Activated T-cell treated with anti-CD3 and anti-CD28 coated beads, Interleukin-2, amount 50 U/mL, for 48 hours (primary cell): ENCODE data around the gene THBS1.

ENCODE experiments used
- DNase-seq, 2 experiments: peaks; one replicate each; pipeline ENCODE4 v3.0.0-alpha.2; 2020

Gene THBS1

GRCh38 chr15:39609166-39609916 lies 28.5 kb downstream of the THBS1 start:
- no peak for DNase-seq

- DNase-seq = no peak
These were observed 29.8 kb downstream of the THBS1 start for GRCh38 chr15:39610665-39611064.

- no peak for DNase-seq
These were observed 32.4 kb downstream of the THBS1 start for GRCh38 chr15:39613271-39613670.

- no peak for DNase-seq
These were observed 33.0 kb downstream of the THBS1 start for GRCh38 chr15:39613861-39614260.

- no peak for DNase-seq
These were observed 36.0 kb downstream of the THBS1 start for GRCh38 chr15:39616731-39617455.

- no peak for DNase-seq
These were observed 37.4 kb downstream of the THBS1 start for GRCh38 chr15:39618063-39618823.

- DNase-seq = no peak
These were observed 40.3 kb downstream of the THBS1 start for GRCh38 chr15:39621210-39621609.

- no peak for DNase-seq
These were observed 41.1 kb downstream of the THBS1 start for GRCh38 chr15:39621976-39622375.

- no peak for DNase-seq
These were observed 42.0 kb downstream of the THBS1 start for GRCh38 chr15:39622660-39623516.

- DNase-seq = peak; percentile 42 to 54
These were observed 42.7 kb downstream of the THBS1 start for GRCh38 chr15:39623529-39623931.

GRCh38 chr15:39624806-39625205 lies 43.9 kb downstream of the THBS1 start:
- peak; percentile 65 to 69 for DNase-seq

- DNase-seq = no peak
These were observed 44.6 kb downstream of the THBS1 start for GRCh38 chr15:39625451-39625850.

GRCh38 chr15:39625856-39626255 lies 45.0 kb downstream of the THBS1 start:
- DNase-seq = no peak

- no peak for DNase-seq
These were observed 46.7 kb downstream of the THBS1 start for GRCh38 chr15:39627451-39628143.

- no peak for DNase-seq
These were observed 47.2 kb downstream of the THBS1 start for GRCh38 chr15:39628144-39628508.

GRCh38 chr15:39628546-39629257 lies 47.8 kb downstream of the THBS1 start:
- DNase-seq = no peak

- DNase-seq = peak; percentile 65 to 71
These were observed 48.5 kb downstream of the THBS1 start for GRCh38 chr15:39629371-39629770.

GRCh38 chr15:39629906-39630305 lies 49.0 kb downstream of the THBS1 start:
- no peak for DNase-seq

- peak in 1 of 2 experiments; percentile 27 for DNase-seq
These were observed 50.5 kb downstream of the THBS1 start for GRCh38 chr15:39631357-39631756.

GRCh38 chr15:39638041-39638440 lies 57.2 kb downstream of the THBS1 start:
- DNase-seq = no peak

GRCh38 chr15:39639037-39639436 lies 58.2 kb downstream of the THBS1 start:
- no peak for DNase-seq
